HG02759 (cell line): ENCODE results near the gene LIX1.

Experiments used
- ATAC-seq: cut with Tn5 transposase; IDR thresholded peaks from one replicate; pipeline ENCODE4 v1.9.1; 2021; ENCODE audit warnings: mild to moderate bottlenecking, moderate library complexity; ENCODE audit not compliant: unreplicated experiment

LIX1 gene

GRCh38 chr5:97077246-97077645 lies 65.2 kb downstream of the LIX1 start:
- no peak for ATAC-seq

GRCh38 chr5:97076098-97076497 lies 66.3 kb downstream of the LIX1 start:
- ATAC-seq, result no peak

- ATAC-seq, result no peak
Observed at GRCh38 chr5:97075649-97076048, 66.8 kb downstream of the LIX1 start.

DNA sequence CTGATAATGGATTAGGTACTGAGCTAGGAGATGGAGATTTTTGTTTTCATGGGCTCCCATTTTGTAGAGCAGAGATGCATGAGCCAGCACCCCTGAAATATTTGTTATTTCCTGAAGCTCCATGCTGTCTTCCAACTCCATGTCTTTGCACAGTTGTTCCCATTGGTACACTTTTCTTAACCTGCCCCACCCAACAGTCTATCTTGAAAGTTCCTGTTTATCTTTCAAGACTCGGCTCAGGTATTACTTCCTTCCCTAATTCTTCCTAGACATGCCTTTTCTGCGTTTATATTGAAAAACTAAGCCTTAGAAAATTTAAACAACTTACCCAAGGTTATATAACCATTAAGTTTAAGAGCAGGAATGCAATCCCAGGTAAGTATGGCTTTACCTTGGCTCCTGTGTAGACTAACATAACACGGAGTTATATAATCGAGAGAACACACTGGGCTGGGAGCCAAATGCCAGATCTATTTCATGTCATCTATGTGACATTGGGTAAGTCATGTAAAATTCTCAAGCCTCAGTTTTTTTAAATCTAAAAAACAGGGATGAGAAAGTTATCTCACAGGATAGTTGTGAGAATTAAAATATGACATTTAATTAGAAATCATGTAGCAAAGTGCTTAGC lies 67.4 kb downstream of the LIX1 start:
- ATAC-seq, result no peak

GRCh38 chr5:97073420-97073819 lies 69.0 kb downstream of the LIX1 start:
- no peak for ATAC-seq

GRCh38 chr5:97072696-97073095 lies 69.7 kb downstream of the LIX1 start:
- ATAC-seq, result no peak

DNA sequence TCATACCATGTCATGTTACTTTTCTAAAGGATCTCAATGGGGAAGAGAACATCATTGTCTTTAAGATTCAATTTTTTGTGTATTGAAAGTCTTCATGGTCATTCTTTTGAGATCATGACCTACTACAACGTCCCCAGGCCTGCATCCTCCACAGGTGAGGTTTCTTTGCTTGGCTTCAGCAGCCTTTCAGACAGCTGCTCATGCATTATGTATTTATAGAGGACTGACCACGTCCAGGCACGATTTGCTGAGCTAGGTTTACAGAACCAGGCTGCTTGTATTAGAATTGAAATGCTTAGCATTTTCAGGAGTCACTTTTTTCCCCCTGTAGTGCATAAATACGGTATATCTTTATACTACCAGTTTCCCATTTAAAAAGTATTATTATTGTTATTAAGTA lies 70.4 kb downstream of the LIX1 start:
- no peak for ATAC-seq

GRCh38 chr5:97071101-97071500 lies 71.3 kb downstream of the LIX1 start:
- no peak for ATAC-seq

- ATAC-seq, result no peak
Observed at GRCh38 chr5:97070234-97070633, 72.2 kb downstream of the LIX1 start.

GRCh38 chr5:97067296-97067850 lies 75.0 kb downstream of the LIX1 start:
- ATAC-seq, result no peak

GRCh38 chr5:97065475-97065874 lies 76.9 kb downstream of the LIX1 start:
- no peak for ATAC-seq

DNA sequence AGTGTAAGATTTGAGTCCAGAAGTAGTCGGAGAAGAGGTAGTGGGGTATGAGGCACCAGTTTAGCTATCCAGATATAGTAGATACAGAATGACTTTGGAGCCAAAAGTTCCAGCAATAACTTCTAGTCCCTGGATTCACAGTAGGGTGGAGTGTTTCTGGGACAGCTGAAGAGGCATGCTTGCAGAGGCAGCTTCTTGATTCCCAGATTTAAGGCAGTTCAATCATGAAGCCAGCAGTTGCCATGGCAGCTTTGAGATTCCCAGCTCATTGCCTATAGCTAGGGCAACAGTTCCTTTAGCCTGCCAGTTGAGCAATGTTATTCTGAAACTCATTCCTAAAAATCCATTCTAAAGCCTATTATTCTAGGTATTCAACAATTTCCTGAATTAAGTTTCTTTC lies 79.2 kb downstream of the LIX1 start:
- no peak for ATAC-seq

DNA sequence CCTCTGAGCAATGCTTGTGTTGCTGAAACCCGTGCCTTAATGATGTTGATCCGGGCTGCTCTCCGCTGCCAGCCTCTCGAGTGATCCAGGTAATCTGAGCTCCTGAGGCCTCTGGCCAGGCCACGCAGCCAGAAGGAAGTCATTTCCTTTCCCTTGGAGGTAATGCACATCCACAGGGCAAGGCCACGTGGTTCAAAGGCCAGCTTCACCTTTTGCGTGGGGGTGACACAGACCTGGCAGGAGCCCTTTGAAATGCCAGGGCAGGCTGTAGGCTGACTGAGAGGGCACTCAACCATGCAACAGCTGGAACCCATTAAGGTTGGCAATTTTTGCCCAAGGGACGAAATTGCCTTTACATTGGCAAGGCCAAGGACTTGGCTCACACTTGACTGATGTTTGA lies 80.4 kb downstream of the LIX1 start:
- no peak for ATAC-seq

DNA sequence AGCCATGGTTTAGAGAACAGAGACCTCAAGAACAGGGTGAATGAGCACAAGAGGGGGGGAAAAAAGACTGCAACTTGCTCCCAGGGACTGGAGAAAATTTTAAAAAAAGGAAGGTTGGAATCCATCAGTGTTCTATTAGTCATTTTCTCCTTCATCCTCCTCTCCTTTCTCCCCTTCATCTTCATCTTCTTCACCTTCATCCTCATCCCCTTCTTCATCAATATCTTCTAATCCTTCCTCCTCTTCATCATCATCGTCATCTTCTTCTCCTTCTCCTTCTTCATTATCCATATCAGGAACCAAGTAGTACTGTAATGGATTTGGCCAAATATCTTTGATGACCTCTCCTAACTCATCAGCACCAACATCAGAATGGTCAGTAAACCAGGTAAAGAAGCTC lies 86.1 kb downstream of the LIX1 start:
- ATAC-seq, result no peak

GRCh38 chr5:97049175-97049574 lies 93.2 kb downstream of the LIX1 start:
- no peak for ATAC-seq

DNA sequence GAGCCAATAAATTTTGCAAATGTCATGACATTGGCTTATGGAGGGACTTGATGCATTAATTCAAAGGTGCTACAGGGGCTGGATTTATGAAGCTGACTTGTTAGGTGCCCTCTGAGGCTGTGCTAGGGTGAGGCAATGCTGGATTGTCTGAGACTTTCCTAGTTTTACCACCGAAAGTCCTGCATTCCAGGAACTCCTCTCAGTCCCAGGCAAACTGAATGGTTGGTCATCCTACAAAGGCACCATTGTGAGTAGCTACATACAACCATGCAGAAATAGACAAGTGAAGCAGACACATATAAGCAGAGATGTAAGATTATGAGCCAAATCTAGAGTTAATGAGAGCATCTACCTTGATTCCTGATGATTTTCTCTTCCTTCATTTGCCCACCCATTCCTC lies 95.3 kb downstream of the LIX1 start:
- ATAC-seq, result no peak

GRCh38 chr5:97046270-97046982 lies 96.0 kb downstream of the LIX1 start:
- ATAC-seq, result no peak

- no peak for ATAC-seq
Observed at GRCh38 chr5:97044052-97044451, 98.4 kb downstream of the LIX1 start.

DNA sequence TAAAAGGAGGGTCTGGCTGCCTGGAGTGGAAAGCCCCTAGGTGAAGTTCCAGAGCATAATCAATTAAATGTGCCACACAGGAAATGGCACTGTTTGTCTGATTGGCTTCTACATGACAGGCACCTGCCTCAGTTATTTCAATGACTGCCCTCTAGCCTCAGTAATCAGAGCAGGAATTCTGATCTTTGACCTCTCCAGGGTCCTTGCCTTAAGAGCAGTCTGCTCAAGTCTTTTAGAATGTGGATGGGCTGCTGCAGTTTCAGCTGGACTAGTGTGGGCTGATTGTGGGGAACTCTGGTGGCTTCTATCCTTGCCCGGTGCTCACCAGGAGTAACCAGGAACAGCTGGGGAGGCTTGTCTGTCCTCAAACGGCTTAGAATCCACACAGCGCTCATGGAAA lies 98.9 kb downstream of the LIX1 start:
- no peak for ATAC-seq

- no peak for ATAC-seq
Observed at GRCh38 chr5:97042996-97043395, 99.4 kb downstream of the LIX1 start.
